Measurements from ENCODE around the gene CKAP2.
A peak's percentile ranks its signal among the peaks of the same experiment; 100 is the strongest.

Gene CKAP2

GRCh38 chr13:52447354-52447753, 7.9 kb upstream of the CKAP2 start:
- H3K4me3 ChIP-seq (ENCODE audit: low read depth, low read length), result no peak overlapping the region
- DNase-seq (ENCODE audit: low read depth), result peak; percentile 18
- TF ChIP-seq, protein P1, sequence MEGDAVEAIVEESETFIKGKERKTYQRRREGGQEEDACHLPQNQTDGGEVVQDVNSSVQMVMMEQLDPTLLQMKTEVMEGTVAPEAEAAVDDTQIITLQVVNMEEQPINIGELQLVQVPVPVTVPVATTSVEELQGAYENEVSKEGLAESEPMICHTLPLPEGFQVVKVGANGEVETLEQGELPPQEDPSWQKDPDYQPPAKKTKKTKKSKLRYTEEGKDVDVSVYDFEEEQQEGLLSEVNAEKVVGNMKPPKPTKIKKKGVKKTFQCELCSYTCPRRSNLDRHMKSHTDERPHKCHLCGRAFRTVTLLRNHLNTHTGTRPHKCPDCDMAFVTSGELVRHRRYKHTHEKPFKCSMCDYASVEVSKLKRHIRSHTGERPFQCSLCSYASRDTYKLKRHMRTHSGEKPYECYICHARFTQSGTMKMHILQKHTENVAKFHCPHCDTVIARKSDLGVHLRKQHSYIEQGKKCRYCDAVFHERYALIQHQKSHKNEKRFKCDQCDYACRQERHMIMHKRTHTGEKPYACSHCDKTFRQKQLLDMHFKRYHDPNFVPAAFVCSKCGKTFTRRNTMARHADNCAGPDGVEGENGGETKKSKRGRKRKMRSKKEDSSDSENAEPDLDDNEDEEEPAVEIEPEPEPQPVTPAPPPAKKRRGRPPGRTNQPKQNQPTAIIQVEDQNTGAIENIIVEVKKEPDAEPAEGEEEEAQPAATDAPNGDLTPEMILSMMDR (IDR thresholded peaks at IDR 0.05; ENCODE audit: insufficient read depth, low read depth, low read length, missing control alignments), result no peak

GRCh38 chr13:52447815-52448552, 7.3 kb upstream of the CKAP2 start:
- no peak for DNase-seq (ENCODE audit: low read depth)
- no peak overlapping the region for H3K4me3 ChIP-seq (ENCODE audit: low read depth, low read length)
- TF ChIP-seq, protein P1 (IDR thresholded peaks at IDR 0.05; ENCODE audit: insufficient read depth, low read depth, low read length, missing control alignments), result no peak

GRCh38 chr13:52449331-52450011, 5.8 kb upstream of the CKAP2 start:
- TF ChIP-seq, protein P1 (IDR thresholded peaks at IDR 0.05; ENCODE audit: insufficient read depth, low read depth, low read length, missing control alignments), result no peak
- H3K4me3 ChIP-seq (ENCODE audit: low read depth, low read length), result peak overlapping the region; percentile 93
- DNase-seq (ENCODE audit: low read depth), result no peak

GRCh38 chr13:52450012-52450792, 5.1 kb upstream of the CKAP2 start, which contains the start of gene VPS36:
Gene VPS36, minus strand, starts transcription at chr13:52450634. Its CDS starts 40 bp downstream, at chr13:52450594.
- H3K4me3 ChIP-seq (ENCODE audit: low read depth, low read length), result peak within 1 kb of the TSS; percentile 93
- peak; percentile 97 for DNase-seq (ENCODE audit: low read depth)
- TF ChIP-seq, protein P1 (IDR thresholded peaks at IDR 0.05; ENCODE audit: insufficient read depth, low read depth, low read length, missing control alignments), result peak; percentile 97

DNA sequence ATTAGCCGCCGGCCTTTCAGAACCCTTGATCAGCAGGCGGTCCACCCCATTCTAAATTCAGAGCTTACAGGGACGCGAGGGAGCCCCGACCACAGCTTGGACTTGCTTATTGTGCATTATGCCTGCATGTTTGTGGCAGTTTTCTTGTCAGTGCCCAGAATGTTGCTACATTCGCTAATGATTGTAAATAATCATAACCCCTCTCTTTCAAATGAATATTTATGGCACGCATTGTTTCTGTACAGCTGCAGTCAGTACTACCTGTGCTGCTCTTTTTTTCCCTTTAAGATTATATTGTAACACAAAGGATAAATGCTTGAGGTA, 4.5 kb upstream of the CKAP2 start:
- H3K4me3 ChIP-seq (ENCODE audit: low read depth, low read length), result no peak overlapping the region
- DNase-seq (ENCODE audit: low read depth), result no peak
- TF ChIP-seq, protein P1 (IDR thresholded peaks at IDR 0.05; ENCODE audit: insufficient read depth, low read depth, low read length, missing control alignments), result no peak

DNA sequence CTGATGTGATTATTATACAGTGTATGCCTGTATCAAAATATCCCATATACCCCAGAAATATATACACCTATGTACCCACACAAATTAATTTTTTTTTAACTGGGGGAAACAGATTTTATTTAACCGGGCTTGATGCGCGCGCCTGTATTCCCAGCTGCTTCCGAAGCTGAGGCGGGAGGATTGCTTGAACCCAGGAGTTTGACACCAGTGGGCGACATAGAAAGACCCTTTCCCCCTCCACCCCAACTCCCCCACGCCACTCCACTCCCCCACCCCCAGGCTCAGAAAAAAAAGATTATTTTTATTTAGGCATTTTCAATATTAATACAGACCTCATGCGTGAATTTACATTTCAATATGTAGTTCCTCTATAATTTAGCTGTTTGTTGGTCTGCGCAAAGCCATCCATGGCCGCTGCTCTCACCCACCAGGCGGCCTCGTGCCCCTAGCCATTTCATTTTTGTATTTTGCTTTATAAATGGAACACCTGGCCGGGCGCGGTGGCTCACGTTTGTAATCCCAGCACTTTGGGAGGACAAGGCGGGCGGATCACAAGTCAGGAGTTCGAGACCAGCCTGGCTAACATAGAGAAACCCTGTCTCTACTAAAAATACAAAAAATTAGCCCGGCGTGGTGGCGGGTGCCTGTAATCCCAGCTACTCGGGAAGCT, 4.0 kb upstream of the CKAP2 start:
- DNase-seq (ENCODE audit: low read depth), result no peak
- no peak overlapping the region for H3K4me3 ChIP-seq (ENCODE audit: low read depth, low read length)
- TF ChIP-seq, protein P1 (IDR thresholded peaks at IDR 0.05; ENCODE audit: insufficient read depth, low read depth, low read length, missing control alignments), result no peak
